H9 (cell line): ENCODE data around the gene TENM3. TPM values are rescaled to one million over a fixed set of nuclear protein-coding genes. Genes with fewer than 3 reads are reported as not detected.

Experiments
- DNase-seq: peaks from one replicate; pipeline ENCODE4 v3.0.0-alpha.2; 2017
- H2AFZ ChIP-seq: one replicate; pipeline ENCODE4 v1.6.1; 2013; ENCODE audit warnings: mild to moderate bottlenecking, low read length, control low read depth, moderate library complexity
- H2AK5ac ChIP-seq: 2 replicates; pipeline ENCODE4 v1.6.1; 2013; ENCODE audit warnings: low read length, control low read depth, mixed read lengths; ENCODE audit not compliant: insufficient read length
- H2BK120ac ChIP-seq: one replicate; pipeline ENCODE4 v1.6.1; 2013; ENCODE audit warnings: low read depth, mild to moderate bottlenecking, low read length, control low read depth, inconsistent platforms; ENCODE audit not compliant: poor library complexity, severe bottlenecking
- H2BK12ac ChIP-seq: 2 replicates; pipeline ENCODE4 v1.6.1; 2013; ENCODE audit warnings: low read length, control low read depth, mixed read lengths, low read depth; ENCODE audit not compliant: insufficient read length
- H2BK15ac ChIP-seq: 2 replicates; pipeline ENCODE4 v1.6.1; 2013; ENCODE audit warnings: low read depth, low read length, control low read depth
- H2BK20ac ChIP-seq: one replicate; pipeline ENCODE4 v1.6.1; 2013; ENCODE audit warnings: low read depth, mild to moderate bottlenecking, low read length, control low read depth, inconsistent platforms; ENCODE audit not compliant: poor library complexity, severe bottlenecking
- H2BK5ac ChIP-seq: 2 replicates; pipeline ENCODE4 v1.6.1; 2013; ENCODE audit warnings: low read length, control low read depth, mixed read lengths; ENCODE audit not compliant: insufficient read length
- H3K14ac ChIP-seq: 2 replicates; pipeline ENCODE4 v1.6.1; 2013; ENCODE audit warnings: low read length, control low read depth; ENCODE audit not compliant: insufficient read depth
- H3K18ac ChIP-seq: 2 replicates; pipeline ENCODE4 v1.6.1; 2013; ENCODE audit warnings: low read depth, mild to moderate bottlenecking, mixed read lengths, low read length, control low read depth; ENCODE audit not compliant: insufficient read length
- H3K23ac ChIP-seq: 2 replicates; pipeline ENCODE4 v1.6.1; 2013; ENCODE audit warnings: low read length, control low read depth, mixed read lengths, low read depth; ENCODE audit not compliant: insufficient read length
- H3K23me2 ChIP-seq: 2 replicates; pipeline ENCODE4 v1.6.1; 2013; ENCODE audit warnings: low read depth, mild to moderate bottlenecking, mixed read lengths, low read length, control low read depth; ENCODE audit not compliant: insufficient read length, poor library complexity, severe bottlenecking
- H3K27ac ChIP-seq: 2 replicates; pipeline ENCODE4 v1.5.1; 2013; ENCODE audit warnings: low read length, control low read depth, mixed read lengths, low read depth; ENCODE audit not compliant: insufficient read length
- H3K27me3 ChIP-seq: 2 replicates; pipeline ENCODE4 v1.6.1; 2013; ENCODE audit warnings: low read length, control low read depth, inconsistent platforms; ENCODE audit not compliant: insufficient read depth
- H3K4ac ChIP-seq: 2 replicates; pipeline ENCODE4 v1.6.1; 2013; ENCODE audit warnings: low read depth, mild to moderate bottlenecking, control low read depth, inconsistent platforms, low read length, moderate library complexity
- H3K4me1 ChIP-seq: 2 replicates; pipeline ENCODE4 v1.6.1; 2013; ENCODE audit warnings: low read length, control low read depth, inconsistent platforms; ENCODE audit not compliant: insufficient read depth
- H3K4me2 ChIP-seq: 2 replicates; pipeline ENCODE4 v1.6.1; 2013; ENCODE audit warnings: low read length, control low read depth, mixed read lengths; ENCODE audit not compliant: insufficient read length, insufficient read depth
- H3K56ac ChIP-seq: 2 replicates; pipeline ENCODE4 v1.6.1; 2013; ENCODE audit warnings: low read depth, mild to moderate bottlenecking, mixed read lengths, low read length, control low read depth; ENCODE audit not compliant: insufficient read length
- H3K79me1 ChIP-seq: 2 replicates; pipeline ENCODE4 v1.6.1; 2013; ENCODE audit warnings: low read depth, mild to moderate bottlenecking, moderate library complexity, low read length, control low read depth, inconsistent platforms; ENCODE audit not compliant: insufficient read depth, poor library complexity, severe bottlenecking
- H3K79me2 ChIP-seq: 2 replicates; pipeline ENCODE4 v1.6.1; 2013; ENCODE audit warnings: low read length, control low read depth, inconsistent platforms; ENCODE audit not compliant: insufficient read depth
- H3K9ac ChIP-seq: 2 replicates; pipeline ENCODE4 v1.6.1; 2013; ENCODE audit warnings: low read length, control low read depth, mixed read lengths; ENCODE audit not compliant: insufficient read length; ENCODE audit errors: extremely low read depth
- H3K9me3 ChIP-seq: one replicate; pipeline ENCODE4 v1.6.1; 2013; ENCODE audit warnings: low read depth, low read length, inconsistent platforms; ENCODE audit not compliant: control insufficient read depth
- H3T11ph ChIP-seq: one replicate; pipeline ENCODE4 v1.6.1; 2013; ENCODE audit warnings: mild to moderate bottlenecking, low read length, control low read depth, inconsistent platforms
- H4K20me1 ChIP-seq: one replicate; pipeline ENCODE4 v1.6.1; 2013; ENCODE audit not compliant: control insufficient read depth, insufficient read length, insufficient read depth
- H4K5ac ChIP-seq: 2 replicates; pipeline ENCODE4 v1.6.1; 2013; ENCODE audit warnings: low read depth, mild to moderate bottlenecking, mixed read lengths, low read length, control low read depth; ENCODE audit not compliant: insufficient read length
- H4K8ac ChIP-seq: replicated peaks from 2 replicates; pipeline ENCODE4 v1.6.1; 2013; ENCODE audit warnings: low read length, control low read depth, mixed read lengths, low read depth; ENCODE audit not compliant: insufficient read length
- H4K91ac ChIP-seq: 2 replicates; pipeline ENCODE4 v1.6.1; 2013; ENCODE audit warnings: low read depth, mild to moderate bottlenecking, moderate library complexity, mixed read lengths, low read length, control low read depth; ENCODE audit not compliant: insufficient read length
- H3K27ac Mint-ChIP-seq, 3 experiments: 2 replicates in 2 of 3; 3 replicates in 1 of 3; pipeline ENCODE4 v1.8.0; 2020 to 2021; ENCODE audit warnings: mixed read lengths in 3 of 3, mild to moderate bottlenecking in 1 of 3, moderate library complexity in 1 of 3
- H3K27me3 Mint-ChIP-seq: 2 replicates; pipeline ENCODE4 v1.8.0; 2021; ENCODE audit warnings: low read depth, mild to moderate bottlenecking, moderate library complexity, mixed read lengths
- H3K36me3 Mint-ChIP-seq, 3 experiments: 2 replicates in 2 of 3; 3 replicates in 1 of 3; pipeline ENCODE4 v1.8.0; 2020 to 2021; ENCODE audit warnings: low read depth in 3 of 3, mixed read lengths in 3 of 3; ENCODE audit not compliant: insufficient read depth in 1 of 3
- H3K4me1 Mint-ChIP-seq, 2 experiments: 2 replicates each; pipeline ENCODE4 v1.8.0; 2020; ENCODE audit warnings: mixed read lengths in 2 of 2
- H3K4me3 Mint-ChIP-seq, 2 experiments: 2 replicates in 1 of 2; 3 replicates in 1 of 2; pipeline ENCODE4 v1.8.0; 2020 to 2021; ENCODE audit warnings: mild to moderate bottlenecking in 2 of 2, mixed read lengths in 2 of 2, moderate library complexity in 1 of 2
- H3K9me3 Mint-ChIP-seq, 2 experiments: 2 replicates in 1 of 2; 3 replicates in 1 of 2; pipeline ENCODE4 v1.8.0; 2020; ENCODE audit warnings: mild to moderate bottlenecking in 2 of 2, mixed read lengths in 2 of 2, moderate library complexity in 1 of 2
- WGBS: extraction: QIAGEN DNeasy Blood & Tissue Kit; methylation state at CpG from one replicate; pipeline ENCODE4 v1.1.7; 2013; ENCODE audit warnings: missing lambda C conversion rate, low lambda C conversion rate, mixed read lengths; ENCODE audit not compliant: insufficient read length; ENCODE audit errors: extremely low coverage; 5-methylcytosine and 5-hydroxymethylcytosine counted together
- total RNA-seq: library from RNA; stranded (reverse); gene quantifications from 2 replicates; pipeline ENCODE4 v1.2.1, GENCODE V29; 2021
- TF ChIP-seq, protein P1 (sequence below): fragments of 200-600 bp; sonication (generic); conservative IDR thresholded peaks from 3 replicates; pipeline ENCODE4 v1.8.0; 2021; ENCODE audit warnings: antibody characterized with exemption, mild to moderate bottlenecking

Gene TENM3
- total RNA-seq, 1 experiment from 2014 or later: 49.6 TPM

DNA sequence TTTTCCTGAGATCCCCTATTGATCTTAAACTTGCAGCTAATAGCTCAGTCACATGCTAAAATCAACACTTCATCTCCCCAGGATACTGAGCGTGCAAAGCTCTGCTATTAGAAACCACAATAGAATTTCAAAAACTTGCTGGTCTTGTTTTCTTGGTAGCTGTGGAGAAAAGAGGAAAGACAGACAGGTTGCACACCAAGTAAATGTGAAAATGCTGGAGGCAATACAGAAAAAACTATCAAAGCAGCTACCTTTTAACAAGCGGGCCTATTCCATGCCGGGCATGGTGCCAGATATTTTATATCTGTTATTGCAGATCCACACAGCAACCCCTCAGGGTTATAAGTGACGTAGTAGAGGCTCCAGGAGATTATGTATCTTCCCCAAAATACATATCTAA is 502.0 kb downstream of the TENM3 start:
- H2BK12ac ChIP-seq: no peak overlapping the region
- H3K27me3 ChIP-seq: no peaks in the 10 kb centered on the region
- H2AFZ ChIP-seq: no peak overlapping the region
- no peak overlapping the region for H2AK5ac ChIP-seq
- no peak overlapping the region for H4K5ac ChIP-seq
- TF ChIP-seq, protein P1, sequence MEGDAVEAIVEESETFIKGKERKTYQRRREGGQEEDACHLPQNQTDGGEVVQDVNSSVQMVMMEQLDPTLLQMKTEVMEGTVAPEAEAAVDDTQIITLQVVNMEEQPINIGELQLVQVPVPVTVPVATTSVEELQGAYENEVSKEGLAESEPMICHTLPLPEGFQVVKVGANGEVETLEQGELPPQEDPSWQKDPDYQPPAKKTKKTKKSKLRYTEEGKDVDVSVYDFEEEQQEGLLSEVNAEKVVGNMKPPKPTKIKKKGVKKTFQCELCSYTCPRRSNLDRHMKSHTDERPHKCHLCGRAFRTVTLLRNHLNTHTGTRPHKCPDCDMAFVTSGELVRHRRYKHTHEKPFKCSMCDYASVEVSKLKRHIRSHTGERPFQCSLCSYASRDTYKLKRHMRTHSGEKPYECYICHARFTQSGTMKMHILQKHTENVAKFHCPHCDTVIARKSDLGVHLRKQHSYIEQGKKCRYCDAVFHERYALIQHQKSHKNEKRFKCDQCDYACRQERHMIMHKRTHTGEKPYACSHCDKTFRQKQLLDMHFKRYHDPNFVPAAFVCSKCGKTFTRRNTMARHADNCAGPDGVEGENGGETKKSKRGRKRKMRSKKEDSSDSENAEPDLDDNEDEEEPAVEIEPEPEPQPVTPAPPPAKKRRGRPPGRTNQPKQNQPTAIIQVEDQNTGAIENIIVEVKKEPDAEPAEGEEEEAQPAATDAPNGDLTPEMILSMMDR: no peak
- no peaks in the 10 kb centered on the region for H3K79me1 ChIP-seq
- no peak overlapping the region for H3K18ac ChIP-seq
- no peak overlapping the region for H3K14ac ChIP-seq
- no peak overlapping the region for H4K91ac ChIP-seq
- no peak overlapping the region for H2BK5ac ChIP-seq
- no peaks in the 10 kb centered on the region for H3K23me2 ChIP-seq
- H3K9ac ChIP-seq: no peak overlapping the region
- no peak overlapping the region for H2BK120ac ChIP-seq
- no peak overlapping the region for H3K4ac ChIP-seq
- no peak overlapping the region for H3K23ac ChIP-seq
- no peak overlapping the region for H3K4me2 ChIP-seq
- no peaks in the 10 kb centered on the region for H3K9me3 ChIP-seq
- Mint-ChIP-seq H3K4me3 (no peak overlapping the region), H3K27me3 (no peaks in the 10 kb centered on the region), H3K27ac (no peak overlapping the region), H3K36me3 (peaks cover 5 to 14% (median 8%) of the 10 kb centered on the region in 3 experiments; a peak in 5 of 7 replicates), H3K4me1 (peaks cover 4 to 7% of the 10 kb centered on the region in 2 experiments), H3K9me3 (no peaks in the 10 kb centered on the region)
- DNase-seq: no peak
- H2BK15ac ChIP-seq: no peak overlapping the region
- H3K4me1 ChIP-seq: no peaks in the 10 kb centered on the region
- no peak overlapping the region for H4K8ac ChIP-seq
- H3K27ac ChIP-seq: no peak overlapping the region
- H4K20me1 ChIP-seq: no peaks in the 10 kb centered on the region
- H3K79me2 ChIP-seq: no peaks in the 10 kb centered on the region
- H3T11ph ChIP-seq: no peak overlapping the region
- H3K56ac ChIP-seq: no peak overlapping the region
- no peak overlapping the region for H2BK20ac ChIP-seq
- WGBS: no CpG with 5 or more reads among the region's 4 CpGs
